Measurements from ENCODE around the gene PRRC2C.

The PRRC2C gene

DNA sequence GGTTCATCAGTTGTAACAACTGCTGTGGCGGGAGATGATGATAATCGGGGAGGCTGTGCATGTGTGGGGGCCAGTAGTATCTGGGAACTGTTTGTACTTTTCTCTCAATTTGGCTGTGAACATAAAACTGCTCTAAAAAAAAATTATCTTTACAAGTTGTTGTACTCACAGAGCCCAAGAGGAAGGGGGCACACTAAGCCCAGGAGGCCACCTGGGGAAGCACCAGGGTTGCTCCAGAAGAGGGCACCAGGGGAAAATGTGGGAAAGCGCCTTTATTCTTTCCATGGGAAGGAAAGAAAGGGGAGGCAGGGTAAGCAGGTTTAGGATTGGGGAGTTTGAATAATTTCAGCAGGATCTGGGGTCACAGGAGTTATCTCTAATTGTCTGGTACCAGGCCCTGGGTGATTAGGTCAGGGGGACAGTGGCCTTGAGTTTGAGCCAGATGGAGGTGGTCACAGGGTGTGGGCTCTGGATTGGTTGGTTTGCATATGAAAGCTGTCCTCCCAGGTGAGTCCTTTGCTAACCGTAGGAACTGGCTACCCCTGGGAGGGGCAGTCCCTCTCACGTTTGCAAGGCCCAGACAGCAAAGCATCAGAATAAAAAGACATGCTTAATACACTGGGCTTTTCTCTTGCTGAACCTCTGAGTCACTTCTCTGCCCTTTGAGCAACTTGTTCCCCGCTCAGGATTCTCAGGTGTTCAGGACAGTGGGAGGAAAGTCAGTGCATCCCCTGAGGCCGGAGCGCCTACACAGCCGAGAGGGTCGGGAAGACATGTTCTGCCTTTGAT, 155.9 kb downstream of the PRRC2C start:
- no peak for DNase-seq

DNA sequence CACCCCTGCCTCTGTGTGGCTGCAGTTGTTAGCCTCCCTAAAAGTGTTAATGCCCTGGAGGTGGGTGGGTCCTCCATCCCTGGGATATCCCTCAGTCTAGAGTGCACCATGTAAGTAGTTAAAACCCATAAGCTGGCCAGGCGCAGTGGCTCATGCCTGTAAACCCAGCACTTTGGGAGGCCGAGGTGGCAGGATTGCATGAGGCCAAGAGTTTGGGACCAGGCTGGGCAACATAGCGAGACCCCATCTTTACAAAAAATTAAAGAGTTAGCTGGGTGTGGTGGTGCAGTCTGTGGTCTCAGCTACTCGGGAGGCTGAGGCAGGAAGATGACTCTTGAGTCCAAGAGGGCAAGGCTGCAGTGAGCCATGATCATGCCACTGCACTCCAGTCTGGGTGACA, 156.9 kb downstream of the PRRC2C start:
- DNase-seq = no peak
